Measurements from ENCODE around the gene ENOX1.

Gene ENOX1

GRCh38 chr13:43193789-43194420 is 592.9 kb downstream of the ENOX1 start:
- no peak overlapping the region for H3K23ac ChIP-seq (ENCODE audit: low read length)
- no peak overlapping the region for H2BK120ac ChIP-seq (ENCODE audit: insufficient read depth, low read length, poor library complexity)
- H3K79me1 ChIP-seq (ENCODE audit: low read length) = no peaks in the 10 kb centered on the region
- H3K9ac ChIP-seq (ENCODE audit: low read length) = no peak overlapping the region
- no peak overlapping the region for H4K12ac ChIP-seq (ENCODE audit: low read depth, low read length)
- H4K91ac ChIP-seq (ENCODE audit: low read depth, low read length) = no peak overlapping the region
- DNase-seq = peak in 1 of 2 donors; percentile 7
- no peak overlapping the region for H3K18ac ChIP-seq (ENCODE audit: low read length)
- no peak overlapping the region for H3K27ac ChIP-seq (ENCODE audit: low read depth, low read length)
- H3K4me1 ChIP-seq (ENCODE audit: control insufficient read depth in 1 of 2, insufficient read depth in 2 of 2, low read length in 2 of 2) = peaks cover 7 to 11% of the 10 kb centered on the region in 2 experiments
- no peak overlapping the region for H3K14ac ChIP-seq (ENCODE audit: low read length)
- H3K4me2 ChIP-seq (ENCODE audit: low read length) = no peak overlapping the region
- no peak overlapping the region for H4K8ac ChIP-seq (ENCODE audit: low read depth, low read length)
- no peaks in the 10 kb centered on the region for H3K27me3 ChIP-seq (ENCODE audit: insufficient read depth, low read length)
- WGBS (ENCODE audit: extremely low coverage, insufficient coverage, insufficient read length) = no CpG with 5 or more reads among the region's 14 CpGs
- no peaks in the 10 kb centered on the region for H3K79me2 ChIP-seq (ENCODE audit: control insufficient read depth, insufficient read depth, low read length, poor library complexity)
- H2AFZ ChIP-seq (ENCODE audit: insufficient read depth, low read length, poor library complexity) = no peak overlapping the region
- no peak overlapping the region for H3K4me3 ChIP-seq (ENCODE audit: low read depth, low read length)
- no peaks in the 10 kb centered on the region for H3K9me3 ChIP-seq (ENCODE audit: insufficient read depth, low read depth, low read length)
- H3K36me3 ChIP-seq (ENCODE audit: control insufficient read depth in 1 of 2, insufficient read depth in 2 of 2, low read length in 2 of 2) = no peaks in the 10 kb centered on the region
- H2BK12ac ChIP-seq (ENCODE audit: low read length) = peak overlapping the region; percentile 12
- H2AK5ac ChIP-seq (ENCODE audit: low read length) = no peak overlapping the region
- no peak overlapping the region for H3K4ac ChIP-seq (ENCODE audit: low read depth, low read length)
- no peak overlapping the region for H2BK5ac ChIP-seq (ENCODE audit: low read depth, low read length, poor library complexity)

DNA sequence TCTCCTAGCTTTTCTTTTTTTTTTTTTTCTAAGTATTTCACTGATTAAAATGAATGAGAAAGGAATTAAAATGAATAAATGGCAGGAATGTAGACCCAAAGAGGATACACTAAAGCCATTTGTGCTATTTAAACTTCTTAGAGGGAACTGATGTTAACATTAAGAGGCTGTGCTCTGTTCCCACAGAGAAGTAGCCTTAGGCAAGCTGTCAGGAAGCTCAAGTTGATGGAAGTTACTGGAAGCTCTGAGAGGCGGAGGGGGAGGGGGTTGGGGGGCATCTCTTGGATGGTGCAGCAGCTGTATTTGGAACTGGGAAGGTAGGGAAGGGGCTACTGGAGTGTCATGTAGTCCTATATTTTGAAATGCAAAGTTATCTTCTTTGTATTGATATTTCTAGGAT is 595.2 kb downstream of the ENOX1 start:
- no peak overlapping the region for H2AK5ac ChIP-seq (ENCODE audit: low read length)
- WGBS (ENCODE audit: extremely low coverage, insufficient coverage, insufficient read length) = no CpG with 5 or more reads among the region's 1 CpG
- no peak overlapping the region for H4K12ac ChIP-seq (ENCODE audit: low read depth, low read length)
- H3K27me3 ChIP-seq (ENCODE audit: insufficient read depth, low read length) = no peaks in the 10 kb centered on the region
- no peak overlapping the region for H3K4me3 ChIP-seq (ENCODE audit: low read depth, low read length)
- H4K91ac ChIP-seq (ENCODE audit: low read depth, low read length) = no peak overlapping the region
- no peaks in the 10 kb centered on the region for H3K36me3 ChIP-seq (ENCODE audit: control insufficient read depth in 1 of 2, insufficient read depth in 2 of 2, low read length in 2 of 2)
- no peak overlapping the region for H3K4ac ChIP-seq (ENCODE audit: low read depth, low read length)
- no peaks in the 10 kb centered on the region for H3K79me1 ChIP-seq (ENCODE audit: low read length)
- no peak overlapping the region for H3K4me2 ChIP-seq (ENCODE audit: low read length)
- H2BK5ac ChIP-seq (ENCODE audit: low read depth, low read length, poor library complexity) = no peak overlapping the region
- no peak for DNase-seq
- no peak overlapping the region for H3K9ac ChIP-seq (ENCODE audit: low read length)
- H3K23ac ChIP-seq (ENCODE audit: low read length) = no peak overlapping the region
- no peaks in the 10 kb centered on the region for H3K79me2 ChIP-seq (ENCODE audit: control insufficient read depth, insufficient read depth, low read length, poor library complexity)
- H3K4me1 ChIP-seq (ENCODE audit: control insufficient read depth in 1 of 2, insufficient read depth in 2 of 2, low read length in 2 of 2) = peaks cover 7 to 11% of the 10 kb centered on the region in 2 experiments
- no peak overlapping the region for H3K18ac ChIP-seq (ENCODE audit: low read length)
- H3K14ac ChIP-seq (ENCODE audit: low read length) = no peak overlapping the region
- no peak overlapping the region for H4K8ac ChIP-seq (ENCODE audit: low read depth, low read length)
- no peak overlapping the region for H2AFZ ChIP-seq (ENCODE audit: insufficient read depth, low read length, poor library complexity)
- H2BK120ac ChIP-seq (ENCODE audit: insufficient read depth, low read length, poor library complexity) = no peak overlapping the region
- H3K27ac ChIP-seq (ENCODE audit: low read depth, low read length) = no peak overlapping the region
- no peak overlapping the region for H2BK12ac ChIP-seq (ENCODE audit: low read length)
- H3K9me3 ChIP-seq (ENCODE audit: insufficient read depth, low read depth, low read length) = no peaks in the 10 kb centered on the region

DNA sequence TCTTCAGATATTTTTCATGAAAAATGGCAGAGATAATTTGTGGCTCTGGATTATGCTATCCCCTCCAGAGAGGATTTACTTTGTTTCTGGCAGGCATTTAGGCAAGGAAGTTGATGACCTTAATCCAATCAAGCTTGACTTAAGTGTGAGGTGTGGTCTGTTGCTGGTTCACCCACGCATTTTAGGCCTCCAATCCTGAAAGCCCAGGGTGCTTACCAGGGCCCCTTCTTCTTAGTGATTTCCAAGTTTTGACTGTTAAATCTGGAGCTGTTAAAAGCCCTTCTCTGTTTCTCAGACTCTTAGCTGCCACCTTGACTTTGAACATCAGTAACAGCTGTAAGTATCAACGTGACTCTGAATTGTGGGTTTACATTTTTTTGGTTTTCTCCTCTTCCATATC is 601.5 kb downstream of the ENOX1 start:
- Histone ChIP-seq H3K18ac (ENCODE audit: low read length) (no peak overlapping the region), H2AFZ (ENCODE audit: insufficient read depth, low read length, poor library complexity) (no peak overlapping the region), H3K14ac (ENCODE audit: low read length) (no peak overlapping the region), H4K12ac (ENCODE audit: low read depth, low read length) (no peak overlapping the region), H3K27me3 (ENCODE audit: insufficient read depth, low read length) (no peaks in the 10 kb centered on the region), H3K4me2 (ENCODE audit: low read length) (no peak overlapping the region), H3K9ac (ENCODE audit: low read length) (no peak overlapping the region), H3K4me1 (ENCODE audit: control insufficient read depth in 1 of 2, insufficient read depth in 2 of 2, low read length in 2 of 2) (no peaks in the 10 kb centered on the region), H4K91ac (ENCODE audit: low read depth, low read length) (peak overlapping the region; percentile 28), H3K4me3 (ENCODE audit: low read depth, low read length) (no peak overlapping the region), H3K23ac (ENCODE audit: low read length) (no peak overlapping the region), H3K36me3 (ENCODE audit: control insufficient read depth in 1 of 2, insufficient read depth in 2 of 2, low read length in 2 of 2) (no peaks in the 10 kb centered on the region), H3K79me2 (ENCODE audit: control insufficient read depth, insufficient read depth, low read length, poor library complexity) (no peaks in the 10 kb centered on the region), H3K9me3 (ENCODE audit: insufficient read depth, low read depth, low read length) (peaks cover 4% of the 10 kb centered on the region), H2BK12ac (ENCODE audit: low read length) (no peak overlapping the region), H2BK5ac (ENCODE audit: low read depth, low read length, poor library complexity) (no peak overlapping the region), H2AK5ac (ENCODE audit: low read length) (no peak overlapping the region), H3K4ac (ENCODE audit: low read depth, low read length) (no peak overlapping the region), H2BK120ac (ENCODE audit: insufficient read depth, low read length, poor library complexity) (no peak overlapping the region), H3K79me1 (ENCODE audit: low read length) (no peaks in the 10 kb centered on the region), H4K8ac (ENCODE audit: low read depth, low read length) (no peak overlapping the region), H3K27ac (ENCODE audit: low read depth, low read length) (no peak overlapping the region)
- DNase-seq = no peak
- WGBS (ENCODE audit: extremely low coverage, insufficient coverage, insufficient read length) = no CpG with 5 or more reads among the region's 2 CpGs

- no peak overlapping the region for H3K9ac ChIP-seq (ENCODE audit: low read length)
- no peaks in the 10 kb centered on the region for H3K79me2 ChIP-seq (ENCODE audit: control insufficient read depth, insufficient read depth, low read length, poor library complexity)
- no peak overlapping the region for H4K8ac ChIP-seq (ENCODE audit: low read depth, low read length)
- no peak overlapping the region for H3K27ac ChIP-seq (ENCODE audit: low read depth, low read length)
- H2BK12ac ChIP-seq (ENCODE audit: low read length) = no peak overlapping the region
- no peaks in the 10 kb centered on the region for H3K27me3 ChIP-seq (ENCODE audit: insufficient read depth, low read length)
- no peak overlapping the region for H3K4ac ChIP-seq (ENCODE audit: low read depth, low read length)
- no peaks in the 10 kb centered on the region for H3K79me1 ChIP-seq (ENCODE audit: low read length)
- no peak overlapping the region for H2AK5ac ChIP-seq (ENCODE audit: low read length)
- WGBS (ENCODE audit: extremely low coverage, insufficient coverage, insufficient read length) = no CpG with 5 or more reads among the region's 16 CpGs
- no peak overlapping the region for H3K14ac ChIP-seq (ENCODE audit: low read length)
- no peak overlapping the region for H4K12ac ChIP-seq (ENCODE audit: low read depth, low read length)
- H2BK5ac ChIP-seq (ENCODE audit: low read depth, low read length, poor library complexity) = no peak overlapping the region
- H4K91ac ChIP-seq (ENCODE audit: low read depth, low read length) = no peak overlapping the region
- no peak overlapping the region for H3K23ac ChIP-seq (ENCODE audit: low read length)
- DNase-seq = no peak
- peaks cover 4% of the 10 kb centered on the region for H3K9me3 ChIP-seq (ENCODE audit: insufficient read depth, low read depth, low read length)
- no peak overlapping the region for H3K4me3 ChIP-seq (ENCODE audit: low read depth, low read length)
- no peak overlapping the region for H2AFZ ChIP-seq (ENCODE audit: insufficient read depth, low read length, poor library complexity)
- H2BK120ac ChIP-seq (ENCODE audit: insufficient read depth, low read length, poor library complexity) = no peak overlapping the region
- no peaks in the 10 kb centered on the region for H3K4me1 ChIP-seq (ENCODE audit: control insufficient read depth in 1 of 2, insufficient read depth in 2 of 2, low read length in 2 of 2)
- H3K36me3 ChIP-seq (ENCODE audit: control insufficient read depth in 1 of 2, insufficient read depth in 2 of 2, low read length in 2 of 2) = no peaks in the 10 kb centered on the region
- no peak overlapping the region for H3K18ac ChIP-seq (ENCODE audit: low read length)
- no peak overlapping the region for H3K4me2 ChIP-seq (ENCODE audit: low read length)
Measured at GRCh38 chr13:43180837-43181236, 605.9 kb downstream of the ENOX1 start.
